Hepatocyte (in vitro differentiated cells): ENCODE measurements around the gene SLC25A3.

ENCODE experiments used
- CTCF ChIP-seq: fragments of 200-600 bp; sonication (generic); IDR thresholded peaks from 2 replicates; pipeline ENCODE4 v1.5.1; 2016; ENCODE audit warnings: antibody characterized with exemption, mild to moderate bottlenecking; ENCODE audit not compliant: poor library complexity
- EZH2 ChIP-seq: fragments of 200-600 bp; sonication (generic); IDR thresholded peaks from 2 replicates; pipeline ENCODE4 v1.6.1; 2016; ENCODE audit warnings: antibody characterized with exemption, mild to moderate bottlenecking, borderline replicate concordance

GRCh38 chr12:98580695-98581094 lies 12.8 kb upstream of the SLC25A3 start:
- TF ChIP-seq CTCF (no peak), EZH2 (no peak)
